ENCODE results near the gene CRY2.

- no peak for TF ChIP-seq CTCF (IDR thresholded peaks at IDR 0.05)
- TF ChIP-seq POLR2A (IDR thresholded peaks at IDR 0.05) = no peak
These were observed 47.4 kb downstream of the CRY2 start for GRCh38 chr11:45894555-45895247.

Measured in esophagus squamous epithelium (tissue), 4 donors.